ENCODE data around the gene PLSCR2. TPM values are rescaled to one million over a fixed set of nuclear protein-coding genes. Genes with fewer than 3 reads are reported as not detected.
"Not testable (repeated sequence)": the region's sequence is repeated elsewhere in the genome, so short reads cannot be mapped to it uniquely, and the experiment has no call there.

PLSCR2 gene
- total RNA-seq, 2 donors from 2014 or later, result 0.34 TPM; not detected in 1

GRCh38 chr3:146471012-146471411, 1.7 kb upstream of the PLSCR2 start:
- Mint-ChIP-seq H3K4me1 (ENCODE audit: low read depth) (peaks cover 13% of the 10 kb centered on the region), H3K27ac (no peak overlapping the region), H3K36me3 (ENCODE audit: insufficient read depth in 2 of 2) (no peaks in the 10 kb centered on the region), H3K27me3 (ENCODE audit: low read depth) (peaks cover 8% of the 10 kb centered on the region), H3K9me3 (no peaks in the 10 kb centered on the region), H3K4me3 (no peak overlapping the region)
- ATAC-seq (replicated peaks in 1 of 2), result no peak
- no peak for DNase-seq

- Mint-ChIP-seq H3K4me1 (ENCODE audit: low read depth) (peaks cover 18% of the 10 kb centered on the region), H3K27me3 (ENCODE audit: low read depth) (peaks cover 8% of the 10 kb centered on the region), H3K4me3 (peak overlapping the region; percentile 80), H3K36me3 (ENCODE audit: insufficient read depth in 2 of 2) (no peaks in the 10 kb centered on the region), H3K9me3 (no peaks in the 10 kb centered on the region), H3K27ac (no peak overlapping the region)
- DNase-seq, result no peak
- no peak for ATAC-seq (replicated peaks in 1 of 2)
Measured at GRCh38 chr3:146470425-146470990, 1.1 kb upstream of the PLSCR2 start.

- no peak for DNase-seq
- ATAC-seq (replicated peaks in 1 of 2), result no peak
- H3K27me3 Mint-ChIP-seq (ENCODE audit: low read depth), result no peaks in the 10 kb centered on the region
- peak overlapping the region; percentile 80 for H3K4me3 Mint-ChIP-seq
- H3K36me3 Mint-ChIP-seq (ENCODE audit: insufficient read depth in 2 of 2), result no peaks in the 10 kb centered on the region
- no peak overlapping the region for H3K27ac Mint-ChIP-seq
- H3K4me1 Mint-ChIP-seq (ENCODE audit: low read depth), result peaks cover 32% of the 10 kb centered on the region
- no peaks in the 10 kb centered on the region for H3K9me3 Mint-ChIP-seq
Measured at GRCh38 chr3:146468671-146469149, 651 bp downstream of the PLSCR2 start.

- Mint-ChIP-seq H3K36me3 (ENCODE audit: insufficient read depth in 2 of 2) (no peaks in the 10 kb centered on the region), H3K9me3 (no peaks in the 10 kb centered on the region), H3K27ac (no peak overlapping the region), H3K27me3 (ENCODE audit: low read depth) (no peaks in the 10 kb centered on the region), H3K4me3 (peak overlapping the region in 1 of 2 donors; percentile 80), H3K4me1 (ENCODE audit: low read depth) (peaks cover 37% of the 10 kb centered on the region)
- ATAC-seq (replicated peaks in 1 of 2) (no peak), DNase-seq (no peak)
Measured at GRCh38 chr3:146468234-146468633, 1.1 kb downstream of the PLSCR2 start.

- H3K27ac Mint-ChIP-seq, result no peak overlapping the region
- H3K9me3 Mint-ChIP-seq, result no peaks in the 10 kb centered on the region
- H3K27me3 Mint-ChIP-seq (ENCODE audit: low read depth), result no peaks in the 10 kb centered on the region
- DNase-seq, result no peak
- H3K36me3 Mint-ChIP-seq (ENCODE audit: insufficient read depth in 2 of 2), result no peaks in the 10 kb centered on the region
- no peak for ATAC-seq (replicated peaks in 1 of 2)
- H3K4me1 Mint-ChIP-seq (ENCODE audit: low read depth), result peaks cover 37% of the 10 kb centered on the region
- no peak overlapping the region for H3K4me3 Mint-ChIP-seq
Measured at GRCh38 chr3:146466604-146467003, 2.8 kb downstream of the PLSCR2 start.

- Mint-ChIP-seq H3K27me3 (ENCODE audit: low read depth) (no peaks in the 10 kb centered on the region), H3K9me3 (no peaks in the 10 kb centered on the region), H3K4me3 (no peak overlapping the region), H3K27ac (no peak overlapping the region), H3K36me3 (ENCODE audit: insufficient read depth in 2 of 2) (no peaks in the 10 kb centered on the region), H3K4me1 (ENCODE audit: low read depth) (peaks cover 37% of the 10 kb centered on the region)
- ATAC-seq (replicated peaks in 1 of 2) (no peak), DNase-seq (no peak)
Measured at GRCh38 chr3:146465693-146466465, 3.5 kb downstream of the PLSCR2 start.

- Mint-ChIP-seq H3K4me1 (ENCODE audit: low read depth) (peaks cover 31% of the 10 kb centered on the region), H3K9me3 (no peaks in the 10 kb centered on the region), H3K27me3 (ENCODE audit: low read depth) (no peaks in the 10 kb centered on the region), H3K4me3 (no peak overlapping the region), H3K36me3 (ENCODE audit: insufficient read depth in 2 of 2) (no peaks in the 10 kb centered on the region), H3K27ac (peak overlapping the region; percentile 85)
- no peak for ATAC-seq (replicated peaks in 1 of 2)
- no peak for DNase-seq
Measured at GRCh38 chr3:146464783-146465182, 4.6 kb downstream of the PLSCR2 start.

GRCh38 chr3:146464005-146464595, 5.3 kb downstream of the PLSCR2 start:
- Mint-ChIP-seq H3K27me3 (ENCODE audit: low read depth) (no peaks in the 10 kb centered on the region), H3K36me3 (ENCODE audit: insufficient read depth in 2 of 2) (no peaks in the 10 kb centered on the region), H3K9me3 (no peaks in the 10 kb centered on the region), H3K27ac (peak overlapping the region; percentile 84), H3K4me3 (peak overlapping the region in 1 of 2 donors; percentile 29), H3K4me1 (ENCODE audit: low read depth) (peaks cover 31% of the 10 kb centered on the region)
- DNase-seq (no peak), ATAC-seq (replicated peaks in 1 of 2) (peak; percentile 77 to 83)

GRCh38 chr3:146454796-146455195, 14.6 kb downstream of the PLSCR2 start:
- H3K36me3 Mint-ChIP-seq (ENCODE audit: insufficient read depth in 2 of 2), result no peaks in the 10 kb centered on the region
- ATAC-seq (replicated peaks in 1 of 2), result no peak
- H3K27ac Mint-ChIP-seq, result no peak overlapping the region
- DNase-seq, result no peak
- no peaks in the 10 kb centered on the region for H3K9me3 Mint-ChIP-seq
- H3K4me1 Mint-ChIP-seq (ENCODE audit: low read depth), result no peaks in the 10 kb centered on the region
- H3K4me3 Mint-ChIP-seq, result no peak overlapping the region
- no peaks in the 10 kb centered on the region for H3K27me3 Mint-ChIP-seq (ENCODE audit: low read depth)

- no peak for ATAC-seq (replicated peaks in 1 of 2)
- Mint-ChIP-seq H3K9me3 (peaks cover 6 to 10% of the 10 kb centered on the region in 2 donors), H3K4me1 (ENCODE audit: low read depth) (no peaks in the 10 kb centered on the region), H3K27me3 (ENCODE audit: low read depth) (no peaks in the 10 kb centered on the region), H3K4me3 (no peak overlapping the region), H3K27ac (no peak overlapping the region), H3K36me3 (ENCODE audit: insufficient read depth in 2 of 2) (peaks cover 2 to 6% of the 10 kb centered on the region in 2 donors)
- DNase-seq, result no peak
Measured at GRCh38 chr3:146449613-146450012, 19.7 kb downstream of the PLSCR2 start.

GRCh38 chr3:146449076-146449475, 20.3 kb downstream of the PLSCR2 start:
- H3K36me3 Mint-ChIP-seq (ENCODE audit: insufficient read depth in 2 of 2), result peaks cover 2 to 6% of the 10 kb centered on the region in 2 donors
- H3K27ac Mint-ChIP-seq, result no peak overlapping the region
- no peaks in the 10 kb centered on the region for H3K27me3 Mint-ChIP-seq (ENCODE audit: low read depth)
- no peak overlapping the region for H3K4me3 Mint-ChIP-seq
- DNase-seq (no peak), ATAC-seq (replicated peaks in 1 of 2) (no peak)
- H3K9me3 Mint-ChIP-seq, result peaks cover 6 to 12% of the 10 kb centered on the region in 2 donors
- H3K4me1 Mint-ChIP-seq (ENCODE audit: low read depth), result no peaks in the 10 kb centered on the region

- H3K36me3 Mint-ChIP-seq (ENCODE audit: insufficient read depth in 2 of 2), result peaks cover 2 to 6% of the 10 kb centered on the region in 2 donors
Measured at GRCh38 chr3:146446026-146446425, 23.3 kb downstream of the PLSCR2 start.

GRCh38 chr3:146440310-146440709, 29.1 kb downstream of the PLSCR2 start:
- H3K36me3 Mint-ChIP-seq (ENCODE audit: insufficient read depth in 2 of 2), result not testable (repeated sequence)

More at GRCh38 chr3:146446026-146446425, 23.3 kb downstream of the PLSCR2 start:
- Mint-ChIP-seq H3K27ac (no peak overlapping the region), H3K4me3 (no peak overlapping the region), H3K9me3 (peaks cover 6 to 12% of the 10 kb centered on the region in 2 donors), H3K27me3 (ENCODE audit: low read depth) (no peaks in the 10 kb centered on the region), H3K4me1 (ENCODE audit: low read depth) (no peaks in the 10 kb centered on the region)
- DNase-seq (no peak), ATAC-seq (replicated peaks in 1 of 2) (no peak)

More at GRCh38 chr3:146440310-146440709, 29.1 kb downstream of the PLSCR2 start:
- not testable (repeated sequence) for ATAC-seq (replicated peaks in 1 of 2); H3K4me3 Mint-ChIP-seq; H3K4me1 Mint-ChIP-seq (ENCODE audit: low read depth); H3K9me3 Mint-ChIP-seq; H3K27me3 Mint-ChIP-seq (ENCODE audit: low read depth); DNase-seq; H3K27ac Mint-ChIP-seq

Measured in activated T-cell treated with anti-CD3 and anti-CD28 coated beads, Interleukin-2, amount 50 U/mL, for 72 hours (primary cell).